ENCODE results near the gene MINDY4. TPM values are rescaled to one million over a fixed set of nuclear protein-coding genes. Genes with fewer than 3 reads are reported as not detected.

The MINDY4 gene
- total and polyA plus RNA-seq, 8 donors, result 2.9 to 4.9 (median 3.6) TPM

GRCh38 chr7:30896036-30896435 is 124.8 kb downstream of the MINDY4 start:
- no peak for TF ChIP-seq CTCF (IDR thresholded peaks at IDR 0.05)
- DNase-seq (peak in 4 of 6 donors; percentile 52 to 61 (median 58)), FAIRE-seq (no peak), ATAC-seq (peak; percentile 10 to 30 (median 24))
- Histone ChIP-seq H3K36me3 (no peaks in the 10 kb centered on the region), H3K27me3 (no peaks in the 10 kb centered on the region), H3K4me3 (no peak overlapping the region), H3K27ac (peak overlapping the region; percentile 75 to 90 (median 85)), H3K9me3 (no peaks in the 10 kb centered on the region), H3K4me1 (peaks cover 57 to 70% (median 69%) of the 10 kb centered on the region in 3 donors)
- 35 to 44% methylated on average over 8 to 9 of the region's 9 CpGs for WGBS, 2 donors
- intact Hi-C loops (cut with DNase I), result no loop called here

GRCh38 chr7:30896783-30897637 is 125.8 kb downstream of the MINDY4 start:
- Histone ChIP-seq H3K4me1 (peaks cover 57 to 70% (median 69%) of the 10 kb centered on the region in 3 donors), H3K36me3 (no peaks in the 10 kb centered on the region), H3K4me3 (peak overlapping the region in 1 of 4 donors; percentile 5), H3K27ac (peak overlapping the region; percentile 75 to 90 (median 85)), H3K9me3 (no peaks in the 10 kb centered on the region), H3K27me3 (no peaks in the 10 kb centered on the region)
- TF ChIP-seq CTCF (IDR thresholded peaks at IDR 0.05), result no peak
- peak; percentile 72 to 81 (median 76) for ATAC-seq
- intact Hi-C loops (cut with DNase I), result no loop called here
- DNase-seq, result peak; percentile 77 to 90 (median 85)
- FAIRE-seq, result no peak
- WGBS, 2 donors, result 7 to 12% methylated on average over 13 of the region's 13 CpGs

GRCh38 chr7:30897770-30898169 is 126.6 kb downstream of the MINDY4 start:
- TF ChIP-seq CTCF (IDR thresholded peaks at IDR 0.05), result no peak
- WGBS, 2 donors, result 66 to 71% methylated on average over 2 of the region's 2 CpGs
- Histone ChIP-seq H3K4me1 (peaks cover 57 to 65% (median 65%) of the 10 kb centered on the region in 3 donors), H3K27ac (peak overlapping the region; percentile 75 to 90 (median 85)), H3K9me3 (no peaks in the 10 kb centered on the region), H3K27me3 (no peaks in the 10 kb centered on the region), H3K4me3 (peak overlapping the region in 1 of 4 donors; percentile 5), H3K36me3 (no peaks in the 10 kb centered on the region)
- DNase-seq (no peak), FAIRE-seq (no peak), ATAC-seq (no peak)
- intact Hi-C loops (cut with DNase I), result no loop called here

- intact Hi-C loops (cut with DNase I), result no loop called here
- Histone ChIP-seq H3K27me3 (no peaks in the 10 kb centered on the region), H3K36me3 (no peaks in the 10 kb centered on the region), H3K4me3 (no peak overlapping the region), H3K9me3 (no peaks in the 10 kb centered on the region), H3K4me1 (peaks cover 57 to 59% (median 58%) of the 10 kb centered on the region in 3 donors), H3K27ac (peak overlapping the region; percentile 75 to 90 (median 85))
- DNase-seq, result peak in 2 of 6 donors; percentile 27 to 48
- 50 to 51% methylated on average over 12 of the region's 12 CpGs for WGBS, 2 donors
- ATAC-seq, result peak in 1 of 4 donors; percentile 21
- TF ChIP-seq CTCF (IDR thresholded peaks at IDR 0.05), result no peak
- no peak for FAIRE-seq
These were observed 127.2 kb downstream of the MINDY4 start for GRCh38 chr7:30898411-30898810.

- intact Hi-C loops (cut with DNase I), result no loop called here
- no peak for ATAC-seq
- peak overlapping the region in 2 of 4 donors; percentile 6 to 90 for H3K27ac ChIP-seq
These were observed 127.8 kb downstream of the MINDY4 start for GRCh38 chr7:30899066-30899465.

More at GRCh38 chr7:30899066-30899465, 127.8 kb downstream of the MINDY4 start:
- H3K4me3 ChIP-seq, result no peak overlapping the region
- no peak for FAIRE-seq
- peaks cover 52 to 54% (median 52%) of the 10 kb centered on the region in 3 donors for H3K4me1 ChIP-seq
- no peak for DNase-seq
- H3K36me3 ChIP-seq, result no peaks in the 10 kb centered on the region
- WGBS, 2 donors, result 94 to 96% methylated on average over 7 of the region's 7 CpGs
- no peaks in the 10 kb centered on the region for H3K27me3 ChIP-seq
- TF ChIP-seq CTCF (IDR thresholded peaks at IDR 0.05), result no peak
- no peaks in the 10 kb centered on the region for H3K9me3 ChIP-seq
